Astrocyte (in vitro differentiated cells and primary cell): ENCODE data around the gene PDYN. TPM values are rescaled to one million over a fixed set of nuclear protein-coding genes. Genes with fewer than 3 reads are reported as not detected.

Source experiments
- DNase-seq: peaks from one replicate; pipeline ENCODE4 v3.0.0-alpha.2; 2010; ENCODE audit warnings: low read depth
- FAIRE-seq: peaks from 2 replicates; lab custom pipeline; 2011; peaks lifted over from hg19 to GRCh38; lab: Jason Lieb, UNC
- H2AFZ ChIP-seq: 2 replicates; pipeline ENCODE4 v1.6.0; 2012; ENCODE audit warnings: low read depth, low read length, inconsistent platforms
- H3K27ac ChIP-seq: 2 replicates; pipeline ENCODE4 v1.5.1; 2011; ENCODE audit warnings: low read depth, low read length, inconsistent platforms
- H3K27me3 ChIP-seq: 2 replicates; pipeline ENCODE4 v1.6.0; 2011; ENCODE audit warnings: low read length, inconsistent platforms; ENCODE audit not compliant: insufficient read depth
- H3K36me3 ChIP-seq: 2 replicates; pipeline ENCODE4 v1.5.1; 2011; ENCODE audit warnings: low read length, inconsistent platforms; ENCODE audit not compliant: insufficient read depth
- H3K4me1 ChIP-seq: 2 replicates; pipeline ENCODE4 v1.5.1; 2011; ENCODE audit warnings: low read length, inconsistent platforms; ENCODE audit not compliant: insufficient read depth
- H3K4me2 ChIP-seq: 2 replicates; pipeline ENCODE4 v1.6.0; 2012; ENCODE audit warnings: low read length, inconsistent platforms
- H3K4me3 ChIP-seq: 2 replicates; pipeline ENCODE4 v1.5.1; 2011; ENCODE audit warnings: low read depth, mild to moderate bottlenecking, low read length, inconsistent platforms; ENCODE audit not compliant: insufficient read depth
- H3K79me2 ChIP-seq: 2 replicates; pipeline ENCODE4 v1.6.0; 2012; ENCODE audit warnings: mild to moderate bottlenecking, low read length, inconsistent platforms; ENCODE audit not compliant: insufficient read depth
- H3K9ac ChIP-seq: 2 replicates; pipeline ENCODE4 v1.6.0; 2012; ENCODE audit warnings: mild to moderate bottlenecking, low read length, inconsistent platforms
- H3K9me3 ChIP-seq: 2 replicates; pipeline ENCODE4 v1.5.1; 2012; ENCODE audit warnings: low read depth, mild to moderate bottlenecking, low read length, inconsistent platforms; ENCODE audit not compliant: insufficient read depth
- H4K20me1 ChIP-seq: 2 replicates; pipeline ENCODE4 v1.6.0; 2012; ENCODE audit warnings: low read length, inconsistent platforms; ENCODE audit not compliant: insufficient read depth
- H3K27ac Mint-ChIP-seq: one replicate; pipeline ENCODE4 v1.8.0; 2021; ENCODE audit warnings: mild to moderate bottlenecking, mixed read lengths; ENCODE audit not compliant: unreplicated experiment
- H3K27me3 Mint-ChIP-seq: one replicate; pipeline ENCODE4 v1.8.0; 2021; ENCODE audit warnings: low read depth, mixed read lengths; ENCODE audit not compliant: unreplicated experiment
- H3K36me3 Mint-ChIP-seq: one replicate; pipeline ENCODE4 v1.8.0; 2021; ENCODE audit warnings: low read depth, mixed read lengths; ENCODE audit not compliant: unreplicated experiment
- H3K4me1 Mint-ChIP-seq: one replicate; pipeline ENCODE4 v1.8.0; 2021; ENCODE audit warnings: low read depth, mixed read lengths; ENCODE audit not compliant: unreplicated experiment
- H3K4me3 Mint-ChIP-seq: one replicate; pipeline ENCODE4 v1.8.0; 2021; ENCODE audit warnings: mild to moderate bottlenecking, moderate library complexity, mixed read lengths; ENCODE audit not compliant: unreplicated experiment
- H3K9me3 Mint-ChIP-seq: one replicate; pipeline ENCODE4 v1.8.0; 2021; ENCODE audit warnings: mild to moderate bottlenecking, mixed read lengths; ENCODE audit not compliant: unreplicated experiment
- CTCF ChIP-seq: IDR thresholded peaks from 2 replicates; pipeline ENCODE4 v1.5.1; 2011; ENCODE audit warnings: low read depth, mild to moderate bottlenecking, inconsistent platforms, low read length, moderate library complexity; ENCODE audit not compliant: insufficient read depth
- EZH2 ChIP-seq: IDR thresholded peaks from 2 replicates; pipeline ENCODE4 v1.6.1; 2012; ENCODE audit warnings: mild to moderate bottlenecking, low read length, inconsistent platforms; ENCODE audit not compliant: insufficient read depth
- total RNA-seq: library from RNA; stranded (reverse); gene quantifications from 2 replicates; pipeline ENCODE4 v1.2.1, GENCODE V29; 2021

The PDYN gene
- total RNA-seq, 1 donor from 2014 or later, result not detected

- Mint-ChIP-seq H3K9me3 (peaks cover 4% of the 10 kb centered on the region), H3K4me3 (no peak overlapping the region), H3K27ac (no peak overlapping the region), H3K27me3 (peaks cover 84% of the 10 kb centered on the region), H3K36me3 (no peaks in the 10 kb centered on the region), H3K4me1 (no peaks in the 10 kb centered on the region)
- Histone ChIP-seq H2AFZ (no peak overlapping the region), H4K20me1 (no peaks in the 10 kb centered on the region), H3K4me1 (no peaks in the 10 kb centered on the region), H3K27ac (no peak overlapping the region), H3K9ac (no peak overlapping the region), H3K4me2 (no peak overlapping the region), H3K9me3 (no peaks in the 10 kb centered on the region), H3K79me2 (no peaks in the 10 kb centered on the region), H3K27me3 (peaks cover 31% of the 10 kb centered on the region), H3K36me3 (no peaks in the 10 kb centered on the region), H3K4me3 (no peak overlapping the region)
- no peak for FAIRE-seq
- TF ChIP-seq EZH2 (no peak), CTCF (no peak)
- no peak for DNase-seq
These were observed 1.9 kb upstream of the PDYN start for GRCh38 chr20:1995531-1996310.

GRCh38 chr20:1994627-1995026, 769 bp upstream of the PDYN start:
- Mint-ChIP-seq H3K4me3 (no peak overlapping the region), H3K36me3 (no peaks in the 10 kb centered on the region), H3K4me1 (no peaks in the 10 kb centered on the region), H3K9me3 (peaks cover 4% of the 10 kb centered on the region), H3K27ac (no peak overlapping the region), H3K27me3 (peaks cover 88% of the 10 kb centered on the region)
- Histone ChIP-seq H4K20me1 (no peaks in the 10 kb centered on the region), H2AFZ (no peak overlapping the region), H3K4me3 (no peak overlapping the region), H3K4me1 (no peaks in the 10 kb centered on the region), H3K9ac (no peak overlapping the region), H3K79me2 (no peaks in the 10 kb centered on the region), H3K27ac (no peak overlapping the region), H3K27me3 (peaks cover 33% of the 10 kb centered on the region), H3K36me3 (no peaks in the 10 kb centered on the region), H3K9me3 (no peaks in the 10 kb centered on the region), H3K4me2 (no peak overlapping the region)
- DNase-seq (no peak), FAIRE-seq (no peak)
- TF ChIP-seq CTCF (no peak), EZH2 (no peak)
